NOMO-1 (cell line): ENCODE results near the gene TMEM144.
"Not testable (repeated sequence)": the region's sequence is repeated elsewhere in the genome, so short reads cannot be mapped to it uniquely, and the experiment has no call there.

Source experiments
- DNase-seq, 2 experiments: peaks; one replicate each; lab custom pipeline; 2025; ENCODE audit not compliant: unreplicated experiment in 2 of 2; lab: John Stamatoyannopoulos, UW

Gene TMEM144

DNA sequence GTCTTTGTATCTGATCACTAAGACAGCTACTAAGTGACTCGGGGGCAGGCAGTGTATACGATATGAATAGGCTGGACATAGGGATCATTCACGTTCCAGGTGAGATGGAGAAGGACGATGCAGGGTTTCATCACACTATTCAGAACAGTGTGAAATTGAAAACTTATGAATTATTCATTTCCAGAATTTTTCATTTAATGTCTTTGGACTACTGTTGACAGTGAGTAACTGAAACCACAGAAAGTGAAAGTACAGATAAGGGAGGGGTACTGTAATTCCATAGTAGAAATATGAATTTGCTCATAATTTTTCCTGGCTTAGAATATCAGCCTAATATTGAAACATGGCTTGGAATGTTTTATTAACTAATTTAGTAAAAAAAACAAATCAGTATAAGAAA, 24.4 kb downstream of the TMEM144 start:
- no peak for DNase-seq

DNA sequence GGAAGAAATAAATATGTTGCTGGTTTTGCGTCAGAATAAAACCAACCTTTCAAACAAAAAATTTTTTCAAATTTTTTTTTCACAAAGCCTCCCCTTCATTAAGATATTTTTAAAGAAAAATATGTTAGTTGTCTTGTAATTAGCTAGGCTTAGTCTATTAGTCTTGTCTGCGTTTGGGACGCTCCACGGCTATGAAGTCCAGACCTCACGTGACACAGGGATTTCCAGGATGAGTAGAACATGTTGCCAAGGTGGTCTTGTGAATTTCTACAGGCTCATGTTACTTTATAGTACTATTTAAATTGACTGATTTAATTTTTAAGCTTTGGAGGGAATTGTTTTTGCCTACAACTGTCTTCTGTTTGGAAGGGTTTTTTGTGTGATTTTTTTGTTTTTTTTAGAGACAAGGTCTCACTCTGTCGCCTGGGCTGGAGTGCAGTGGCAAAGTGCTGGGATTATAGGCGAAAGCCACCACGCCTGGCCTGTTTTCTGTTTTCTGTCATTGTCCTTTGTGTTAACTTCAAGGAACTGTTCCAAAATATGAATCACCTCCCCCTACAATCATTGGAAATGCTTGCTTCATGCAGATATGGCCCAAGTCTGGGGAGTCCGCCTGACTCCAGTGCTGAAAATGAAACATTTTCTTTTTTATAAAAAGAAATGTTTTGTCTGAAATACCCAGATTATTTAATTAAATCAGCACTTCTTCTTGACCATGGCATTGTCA, 26.2 kb downstream of the TMEM144 start:
- no peak for DNase-seq

DNA sequence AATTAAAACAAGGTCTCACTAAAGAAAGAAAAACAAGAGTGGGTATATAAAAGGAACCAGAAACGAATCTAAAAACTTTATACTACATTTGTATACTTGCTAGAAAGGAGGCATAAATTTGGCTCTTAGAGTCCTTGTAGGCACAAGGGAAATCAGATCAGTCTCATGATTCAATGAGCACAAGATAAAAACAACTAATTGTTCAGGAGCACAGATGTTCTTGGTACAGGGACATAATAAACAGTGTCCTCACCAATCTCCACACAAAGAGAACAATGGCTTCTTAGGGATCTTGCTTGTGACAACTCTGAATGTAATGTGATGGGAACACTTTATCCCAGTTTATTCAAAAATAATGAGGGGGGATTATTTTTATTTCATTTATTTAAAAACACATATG, 28.3 kb downstream of the TMEM144 start:
- DNase-seq = no peak

DNA sequence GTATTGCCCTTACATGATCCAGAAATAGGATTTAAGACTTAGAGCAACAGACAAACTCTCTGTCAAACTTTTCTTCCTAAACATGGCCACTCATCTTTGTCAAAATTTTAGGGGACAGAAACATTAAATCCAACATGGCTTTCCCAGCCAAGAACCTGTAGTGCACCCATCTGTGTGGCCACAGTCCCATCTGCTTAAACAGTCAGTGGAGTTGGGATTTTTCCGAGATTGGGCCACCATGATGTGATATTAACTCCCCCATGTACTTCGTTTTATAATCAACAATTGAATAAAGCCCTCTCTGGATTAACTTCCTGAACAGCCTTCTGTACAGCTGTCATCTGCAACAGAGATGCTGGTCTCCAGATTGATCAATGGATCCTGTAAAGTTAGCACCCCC, 28.9 kb downstream of the TMEM144 start:
- no peak for DNase-seq

DNA sequence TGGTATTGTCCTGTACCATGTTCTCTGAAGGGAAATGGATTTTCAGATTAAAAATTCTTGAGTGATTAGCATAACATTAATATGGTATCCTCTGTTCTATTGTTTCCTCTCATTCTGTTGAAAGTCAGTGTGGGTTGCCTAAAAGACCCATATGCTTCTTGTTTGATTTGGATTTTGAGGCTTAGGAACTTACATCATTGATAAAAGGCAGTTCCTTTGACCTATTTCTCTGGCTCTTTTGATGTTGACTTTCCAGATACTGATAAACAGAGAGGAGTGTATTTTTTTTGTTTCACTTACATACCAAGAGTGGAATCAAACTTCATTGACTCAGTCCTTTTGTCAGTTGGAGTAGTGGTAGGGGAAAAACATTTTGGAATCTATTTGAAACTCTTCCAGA, 32.8 kb downstream of the TMEM144 start:
- DNase-seq = no peak

DNA sequence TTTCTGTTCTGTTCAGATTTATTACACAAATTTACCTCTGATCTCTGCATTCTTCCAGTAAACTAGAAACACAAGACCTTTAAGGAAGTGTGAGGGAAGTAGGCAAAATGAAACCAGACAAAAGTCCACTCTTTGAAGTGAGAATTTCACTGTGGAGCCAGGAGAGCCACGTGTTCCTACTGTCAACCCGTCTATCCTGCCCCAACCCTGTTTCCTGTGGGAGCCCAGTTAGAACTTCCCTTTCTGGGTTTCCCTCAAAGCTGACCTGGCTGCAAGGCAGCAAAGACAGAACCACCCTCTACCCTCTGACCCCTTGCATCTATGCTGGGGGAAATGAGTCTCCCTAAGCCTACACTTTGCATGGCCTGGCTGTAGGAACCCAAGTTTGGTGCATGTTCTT, 40.0 kb downstream of the TMEM144 start:
- DNase-seq = peak in 1 of 2 experiments; percentile 21

DNA sequence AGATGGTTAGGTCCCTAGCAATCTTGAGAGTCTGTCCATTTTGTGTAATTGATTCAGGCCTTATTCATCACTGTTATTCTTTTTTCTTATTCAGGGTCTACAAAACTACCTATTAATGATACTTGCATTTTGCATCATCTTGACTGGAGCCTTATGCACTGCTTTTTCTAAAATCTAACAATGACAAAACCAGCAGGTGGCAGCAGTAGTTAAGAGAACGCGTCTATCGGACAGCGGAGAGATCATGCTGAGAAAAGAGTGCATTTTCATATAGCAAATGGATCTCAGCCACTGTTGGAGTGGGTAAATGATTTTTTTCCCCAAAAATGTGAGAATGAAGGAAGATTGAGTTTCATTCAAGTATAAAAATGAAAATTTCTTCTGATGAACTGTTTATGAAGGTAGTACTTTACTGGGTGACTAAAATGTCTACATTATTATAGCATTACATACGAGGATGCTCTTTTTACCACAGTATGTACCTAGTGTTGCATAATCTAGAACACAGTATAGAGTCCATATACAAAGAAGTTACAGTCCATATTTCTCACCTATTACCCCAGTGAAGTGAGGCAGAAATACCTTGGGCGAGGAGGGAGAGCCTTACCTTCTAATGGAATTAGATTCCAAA, 43.2 kb downstream of the TMEM144 start:
- DNase-seq = peak; percentile 9 to 56

DNA sequence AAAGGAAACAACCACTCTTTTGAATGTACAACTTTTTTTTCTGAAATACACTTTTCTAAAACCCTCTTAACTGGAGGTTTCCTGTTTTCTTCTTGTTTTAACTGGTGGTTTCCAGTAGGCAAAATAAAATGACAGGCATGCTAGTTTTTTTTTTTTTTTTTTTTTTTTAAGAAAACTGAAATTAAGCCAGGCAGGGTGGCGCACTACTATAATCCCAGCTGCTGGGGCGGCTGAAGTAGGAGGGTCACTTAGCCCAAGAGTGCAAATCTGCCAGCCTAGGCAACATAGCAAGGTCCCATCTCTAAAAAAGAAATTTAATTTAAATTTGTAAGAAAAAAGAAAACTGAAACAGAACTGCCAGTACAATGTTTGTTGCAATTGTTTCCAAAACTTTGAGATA, 44.0 kb downstream of the TMEM144 start:
- no peak for DNase-seq

DNA sequence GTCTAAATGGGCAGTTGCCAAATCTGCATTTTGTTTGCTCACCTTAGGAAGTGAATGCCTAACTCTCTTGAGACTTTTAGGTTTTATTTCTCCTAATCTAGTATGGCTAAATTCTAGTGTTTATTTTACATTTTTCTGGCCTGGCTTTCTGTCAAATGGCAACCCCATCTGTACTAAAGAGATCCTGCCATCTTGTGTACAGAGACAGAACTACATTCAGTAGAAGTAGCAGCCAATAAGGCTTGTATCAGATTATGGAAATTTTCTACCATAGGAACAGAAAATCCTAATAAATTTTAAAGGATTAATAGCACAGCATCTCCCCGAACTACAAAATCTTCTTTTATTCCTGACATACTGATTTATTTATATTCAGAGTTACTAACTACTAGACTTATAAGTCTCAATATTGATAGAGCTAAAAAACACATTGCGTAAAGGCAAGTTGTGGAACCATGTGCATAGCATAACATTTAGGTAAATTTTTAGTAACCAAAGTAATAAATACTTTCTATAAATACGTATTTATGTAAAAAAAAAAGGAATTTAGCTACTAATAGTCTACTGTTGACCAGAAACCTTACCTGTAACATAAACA, 45.5 kb downstream of the TMEM144 start:
- DNase-seq = peak; percentile 16 to 62

DNA sequence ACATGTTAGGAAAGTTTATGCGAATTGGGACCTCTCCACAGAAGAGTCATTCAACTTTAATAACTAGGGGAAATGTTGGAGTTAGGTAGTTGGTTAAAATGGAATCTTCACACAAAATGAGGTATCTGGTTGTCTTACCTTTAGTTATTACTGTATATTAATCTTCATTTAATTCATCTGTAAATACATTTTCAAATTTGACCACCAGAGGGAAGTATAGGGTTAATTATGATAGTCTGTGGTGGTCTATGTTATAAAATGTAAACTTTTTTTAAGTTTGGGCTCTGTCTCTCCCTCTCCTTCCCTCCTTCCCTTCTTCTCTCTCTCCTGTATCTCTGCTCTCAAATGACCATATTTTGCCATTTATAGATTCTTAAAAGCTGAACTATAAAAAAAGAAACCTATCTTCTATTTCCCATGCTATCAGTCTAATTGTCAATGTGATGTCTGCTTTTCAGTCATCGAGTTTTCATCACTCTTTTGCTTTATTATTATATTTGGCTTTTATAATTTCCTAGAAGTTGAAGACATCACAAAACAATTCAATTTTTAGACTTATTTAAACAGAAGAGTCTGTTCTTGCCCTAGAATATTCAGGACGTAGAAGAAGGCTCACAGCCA, 49.8 kb downstream of the TMEM144 start:
- peak in 1 of 2 experiments; percentile 18 for DNase-seq

DNA sequence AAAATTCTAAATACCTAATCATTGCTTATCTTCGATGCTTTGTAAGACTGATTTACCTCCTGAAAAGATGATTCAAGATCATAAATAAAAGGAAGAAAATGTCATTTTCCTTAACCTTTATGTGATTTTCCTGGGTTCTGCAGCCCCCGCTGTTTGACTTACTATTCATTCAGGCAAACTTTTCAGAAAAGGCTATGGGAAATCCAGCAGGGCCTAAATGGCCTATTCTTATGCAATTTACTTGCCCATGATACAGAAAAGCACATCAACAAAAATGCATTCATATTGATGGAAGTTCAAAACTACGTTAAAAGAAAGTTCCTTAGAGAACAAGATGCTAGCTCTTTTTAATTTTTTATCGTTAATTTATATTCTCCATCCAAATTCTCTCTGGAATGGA, 51.2 kb downstream of the TMEM144 start:
- DNase-seq = no peak

DNA sequence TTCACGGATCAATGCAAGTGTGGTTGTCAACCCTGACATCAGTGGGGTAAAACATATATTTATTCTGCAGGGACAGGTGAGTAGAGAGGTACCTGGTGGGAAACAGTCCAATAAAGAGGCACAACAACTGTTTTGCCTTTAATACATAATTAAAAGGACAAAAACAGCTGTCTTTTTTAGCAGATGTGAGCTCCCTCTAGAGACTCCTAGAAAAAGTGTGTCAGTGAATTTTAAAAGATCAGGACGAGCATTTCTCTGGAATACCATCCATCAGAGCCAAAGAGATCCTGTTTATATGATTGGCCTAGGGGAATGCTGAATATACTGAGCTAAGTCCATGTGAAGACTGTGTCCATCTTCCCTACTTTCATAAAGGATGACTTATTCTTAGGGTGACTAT, 58.3 kb downstream of the TMEM144 start:
- DNase-seq = no peak

DNA sequence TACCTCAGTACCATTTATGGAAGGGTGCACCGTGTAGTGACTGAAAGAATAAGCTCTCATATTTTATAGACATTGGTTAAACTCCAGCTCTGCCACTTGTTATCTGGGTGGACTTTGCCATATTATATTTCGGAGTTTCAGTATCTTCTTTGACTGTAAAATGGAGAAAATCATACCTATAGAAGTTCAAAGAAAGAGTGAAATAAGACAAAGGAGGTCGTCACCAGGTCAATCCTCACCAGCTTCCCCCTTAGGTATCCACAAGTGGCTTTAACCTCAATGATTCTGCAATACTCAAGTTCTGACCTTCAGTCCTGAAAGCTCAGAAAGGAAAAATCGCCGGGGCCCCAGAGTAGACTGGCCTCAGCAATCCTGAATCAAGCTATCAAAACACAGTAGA, 64.3 kb downstream of the TMEM144 start:
- no peak for DNase-seq

DNA sequence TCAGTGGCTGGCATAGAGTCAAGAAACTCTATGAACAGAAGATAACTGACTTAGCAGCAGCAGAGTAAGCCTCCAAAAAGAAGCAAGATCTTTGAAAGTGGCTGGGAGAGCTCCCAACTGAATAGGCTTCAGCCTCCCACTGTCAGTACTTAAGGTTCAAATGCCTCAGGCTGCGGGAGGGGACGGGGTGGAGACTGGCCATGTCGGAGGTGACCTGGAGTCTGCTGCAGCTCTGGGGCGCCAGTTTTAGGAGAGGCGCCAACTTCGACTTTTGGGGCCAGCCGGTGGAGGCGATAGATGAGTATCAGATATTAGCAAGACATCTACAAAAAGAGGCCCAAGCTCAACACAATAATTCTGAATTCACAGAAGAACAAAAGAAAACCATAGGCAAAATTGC, 67.3 kb downstream of the TMEM144 start:
- no peak for DNase-seq

DNA sequence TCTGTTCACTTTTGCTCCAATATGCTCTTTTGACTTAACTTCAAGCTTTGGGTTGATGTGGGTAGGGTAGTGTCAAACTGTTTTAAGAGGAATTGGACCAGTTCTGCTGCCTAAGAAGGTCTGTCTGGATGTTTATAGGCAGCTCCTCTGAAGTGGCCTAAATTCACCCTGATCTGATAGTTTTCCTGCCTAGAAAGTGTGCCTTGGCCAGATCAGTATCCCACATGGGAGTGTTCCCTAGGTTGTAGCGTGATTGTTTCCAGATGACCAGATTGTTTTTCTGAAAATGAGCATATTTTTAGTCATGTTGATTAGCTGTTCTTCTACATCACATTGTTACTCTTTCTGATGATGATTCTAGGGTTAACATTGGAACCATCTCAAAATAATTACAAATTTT, 68.8 kb downstream of the TMEM144 start:
- DNase-seq = not testable (repeated sequence)

DNA sequence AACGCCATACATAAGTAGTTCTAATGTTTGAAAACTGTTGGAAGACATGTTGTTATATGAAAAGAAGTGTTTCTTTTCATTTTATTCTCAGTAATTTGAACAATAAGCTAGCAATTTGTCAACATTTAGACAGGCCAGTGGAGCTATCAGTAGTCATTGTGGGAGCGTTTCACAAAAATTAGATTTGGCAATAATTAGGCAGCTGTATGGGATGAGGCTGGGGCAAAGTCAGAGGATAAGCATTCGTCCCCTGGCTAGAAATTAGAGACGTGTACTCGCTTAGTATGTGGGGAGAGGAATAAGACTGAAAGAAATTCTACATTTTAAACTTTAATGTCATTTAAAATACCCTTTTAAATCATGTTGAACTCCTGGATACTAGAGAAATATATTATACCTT, 70.6 kb downstream of the TMEM144 start:
- no peak for DNase-seq

DNA sequence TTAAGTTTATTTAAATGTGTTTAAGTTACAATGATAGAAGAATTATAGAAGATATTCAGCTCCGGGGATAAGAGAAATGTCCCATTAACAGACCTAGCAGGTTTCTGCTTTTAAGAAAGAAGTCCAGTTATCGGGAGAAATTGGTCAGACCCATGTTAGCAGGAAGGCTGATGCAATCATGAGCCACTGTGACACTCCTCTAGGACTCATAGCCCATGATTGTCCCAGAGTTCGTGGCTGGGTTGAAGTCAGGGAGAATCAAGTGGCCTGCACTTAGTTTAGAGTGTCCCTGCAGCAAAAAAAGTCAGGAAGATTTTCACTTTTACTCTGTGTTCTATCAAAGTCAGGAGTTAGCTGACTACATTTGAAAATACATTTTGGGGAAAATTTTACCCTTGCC, 72.0 kb downstream of the TMEM144 start:
- DNase-seq = no peak

DNA sequence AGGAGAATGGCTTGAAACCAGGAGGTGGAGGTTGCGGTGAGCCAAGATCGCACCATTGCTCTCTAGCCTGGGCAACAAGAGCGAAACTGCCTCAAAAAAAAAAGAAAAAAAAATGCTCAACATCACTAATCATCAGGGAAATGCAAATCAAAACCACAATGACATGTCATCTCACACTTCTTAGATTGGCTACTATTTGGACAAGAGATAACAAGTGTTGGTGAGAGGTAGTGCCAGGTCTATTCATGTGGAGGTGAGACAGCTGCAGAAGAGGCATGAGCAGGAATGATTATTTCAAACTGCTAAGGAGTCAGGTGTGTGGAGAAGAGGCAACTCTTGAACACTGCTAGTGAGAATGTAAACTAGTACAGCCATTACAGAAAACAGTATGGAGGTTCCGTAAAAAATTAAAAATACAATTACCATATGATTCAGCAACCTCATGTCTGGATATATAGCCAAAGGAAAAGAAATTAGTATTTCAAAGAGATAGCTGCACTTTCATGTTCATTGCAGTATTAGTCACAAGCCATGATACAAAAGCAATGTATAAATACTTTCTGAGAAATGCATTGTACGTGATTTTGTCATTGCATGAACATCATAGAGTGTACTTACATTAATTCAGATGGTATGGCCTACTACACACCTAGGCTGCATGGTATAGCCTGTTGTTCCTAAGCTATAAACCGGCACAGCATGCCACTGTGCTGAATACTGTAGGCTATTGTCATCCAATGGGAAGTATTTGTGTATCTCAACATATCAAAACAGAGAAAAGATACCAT, 75.3 kb downstream of the TMEM144 start:
- no peak for DNase-seq

DNA sequence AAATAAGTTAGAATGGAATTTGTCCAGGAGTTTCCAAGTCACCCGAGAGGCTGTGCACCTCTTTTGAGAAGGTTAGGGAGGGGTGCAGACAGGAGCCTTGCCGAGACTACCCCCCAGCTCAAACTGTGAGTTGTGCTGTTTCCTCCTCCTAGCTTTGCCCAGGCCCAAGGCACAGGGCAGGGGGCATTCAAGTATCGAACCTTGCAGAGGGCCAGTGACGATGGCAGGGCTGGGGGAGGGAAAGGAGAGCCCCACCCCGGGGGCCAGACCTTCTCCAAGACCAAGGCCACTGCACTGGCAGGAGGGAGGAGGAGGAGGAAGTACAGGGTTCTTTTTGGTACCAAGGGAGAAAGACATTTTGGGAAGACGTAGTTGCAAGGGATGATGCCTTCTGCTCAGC, 80.6 kb downstream of the TMEM144 start:
- DNase-seq = no peak

DNA sequence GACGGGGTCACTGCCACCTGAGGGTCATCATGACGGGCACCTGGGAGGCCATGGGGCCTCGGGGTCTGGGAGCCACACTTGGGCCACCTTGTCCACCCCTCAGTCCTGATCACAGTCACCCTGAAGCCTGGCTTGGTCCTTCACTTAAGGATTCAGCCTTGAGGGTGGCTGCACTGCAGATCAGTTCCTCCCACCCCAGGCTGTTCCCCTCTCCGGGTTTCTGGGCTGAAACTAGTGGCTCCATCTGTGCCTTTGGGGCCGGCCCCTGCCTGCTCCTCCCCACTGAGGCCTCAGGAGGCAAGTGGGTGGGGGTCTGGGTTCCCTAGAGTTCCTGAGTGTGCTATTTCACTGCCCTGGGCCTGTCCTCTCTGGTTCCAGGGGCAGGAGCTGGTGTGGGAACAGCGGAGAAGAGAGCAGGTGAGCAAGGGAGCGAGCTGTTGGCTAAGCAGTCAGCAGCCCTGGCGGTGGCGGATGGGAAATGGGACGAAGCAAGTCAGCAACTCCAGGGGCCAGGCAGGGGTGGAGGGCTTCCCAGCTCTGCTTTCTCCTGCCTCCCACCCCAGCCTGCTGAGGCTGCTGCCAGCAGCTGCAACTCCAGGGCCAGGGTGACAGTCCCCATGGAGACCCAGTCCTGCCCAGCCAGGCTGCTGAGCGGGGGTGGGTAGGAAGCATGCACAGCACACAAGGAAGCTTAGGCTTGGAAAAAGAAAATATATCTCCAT, 81.2 kb downstream of the TMEM144 start:
- DNase-seq = no peak
